HG03432 (cell line): Measurements from ENCODE around the gene EIF5AL1.
"Not testable (repeated sequence)": the region's sequence is repeated elsewhere in the genome, so short reads cannot be mapped to it uniquely, and the experiment has no call there.

Experiments
- ATAC-seq: cut with Tn5 transposase; IDR thresholded peaks from one replicate; pipeline ENCODE4 v1.9.1; 2021; ENCODE audit warnings: mild to moderate bottlenecking, moderate library complexity; ENCODE audit not compliant: unreplicated experiment

EIF5AL1 gene

DNA sequence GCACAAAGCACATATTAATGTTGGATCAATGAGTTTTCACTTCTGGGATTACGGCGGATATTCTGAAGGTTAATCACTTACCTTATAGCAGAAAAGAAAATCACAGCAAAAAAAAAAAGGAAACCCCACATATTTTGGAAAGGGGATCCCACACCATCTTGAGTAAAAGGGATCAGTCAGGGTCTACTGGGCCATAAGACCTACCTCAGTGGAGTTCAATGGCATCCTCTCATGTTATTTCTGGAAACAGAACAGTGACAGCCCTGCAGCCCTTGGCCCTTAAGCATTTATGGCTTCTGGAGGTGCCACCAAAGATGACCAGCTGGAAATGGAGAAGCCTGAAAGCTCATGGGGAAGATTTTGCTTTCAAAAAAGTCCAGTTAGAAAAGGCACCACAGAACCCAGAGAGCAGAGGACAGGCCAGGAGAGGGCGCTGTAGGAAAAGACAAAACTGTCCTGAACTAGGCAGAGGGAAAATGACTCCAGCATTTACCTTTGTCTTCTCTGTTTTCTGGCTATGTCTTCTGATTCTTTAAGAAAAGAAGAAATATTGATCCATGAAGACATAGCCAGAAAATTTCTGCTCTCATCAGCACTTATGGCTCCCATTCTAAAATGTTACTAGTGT, 2.9 kb upstream of the EIF5AL1 start:
- ATAC-seq: peak; percentile 52

DNA sequence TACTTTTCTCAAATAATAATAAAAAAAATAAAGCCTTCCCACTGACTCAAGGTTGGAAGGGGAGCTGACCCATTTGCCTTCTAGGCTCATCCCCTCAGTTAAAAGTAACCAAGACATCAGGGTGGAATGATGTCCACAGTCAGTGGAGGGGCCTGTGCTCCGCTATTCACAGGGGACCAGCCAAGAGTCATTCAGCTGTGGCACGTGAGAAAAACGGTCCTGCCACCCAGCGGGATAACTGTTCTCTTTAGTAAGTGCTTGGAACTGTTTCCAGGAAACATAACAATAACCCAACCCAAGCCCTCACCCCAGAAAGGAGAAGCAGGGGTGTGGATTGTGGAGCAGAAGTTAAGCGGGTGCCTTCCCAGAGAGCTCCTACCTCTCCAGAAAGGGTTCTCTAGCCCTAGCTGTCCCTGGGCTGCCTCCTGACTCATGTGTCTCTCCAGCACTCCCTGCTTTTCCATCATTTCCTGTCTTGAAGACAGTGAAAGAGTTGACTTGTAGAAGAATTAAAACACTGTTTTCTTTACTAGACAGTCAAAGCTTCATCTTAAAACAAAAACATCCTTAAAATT, 2.3 kb upstream of the EIF5AL1 start:
- ATAC-seq: not testable (repeated sequence)

- not testable (repeated sequence) for ATAC-seq
Observed at GRCh38 chr10:79516532-79517205, 4.3 kb downstream of the EIF5AL1 start.

DNA sequence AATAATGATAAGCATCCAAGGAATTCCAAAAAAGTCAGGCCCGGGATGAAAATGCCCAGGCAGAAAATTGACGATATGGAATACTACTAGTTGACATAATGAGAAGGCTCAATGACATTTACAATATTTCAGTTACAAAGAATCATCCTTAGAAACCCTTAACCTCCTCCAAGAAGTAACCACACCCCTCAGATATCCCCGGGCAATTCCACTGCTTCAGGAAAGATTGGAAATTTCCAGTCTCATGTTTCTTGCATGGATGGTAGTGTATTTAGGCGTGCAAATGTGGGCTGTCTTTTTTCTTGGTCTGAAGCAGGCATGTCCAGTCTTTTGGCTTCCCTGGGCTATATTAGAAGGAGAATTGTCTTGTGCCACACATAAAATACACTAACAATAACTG, 5.2 kb downstream of the EIF5AL1 start:
- ATAC-seq: not testable (repeated sequence)

DNA sequence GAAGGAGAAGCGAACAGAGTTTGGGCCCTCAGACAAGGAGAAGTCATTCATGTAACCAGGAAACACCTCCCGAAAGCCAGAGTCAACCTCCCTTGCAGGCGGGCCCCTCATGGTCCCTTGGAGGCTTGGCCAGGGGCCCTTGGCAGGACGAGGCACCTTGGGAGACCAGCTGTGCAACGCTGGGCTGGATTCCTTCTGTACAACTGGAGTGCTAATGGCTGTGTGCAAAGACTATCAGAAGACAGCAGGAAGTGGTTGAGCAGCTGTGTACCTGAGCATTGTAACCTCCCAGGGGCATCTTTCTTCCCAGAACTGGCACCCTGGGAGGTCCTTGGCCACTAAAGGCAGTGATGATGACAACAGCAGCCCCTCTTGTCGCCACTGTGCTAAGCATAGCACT, 9.4 kb downstream of the EIF5AL1 start:
- ATAC-seq: not testable (repeated sequence)

- ATAC-seq: not testable (repeated sequence)
Observed at GRCh38 chr10:79522464-79522863, 10.1 kb downstream of the EIF5AL1 start.

DNA sequence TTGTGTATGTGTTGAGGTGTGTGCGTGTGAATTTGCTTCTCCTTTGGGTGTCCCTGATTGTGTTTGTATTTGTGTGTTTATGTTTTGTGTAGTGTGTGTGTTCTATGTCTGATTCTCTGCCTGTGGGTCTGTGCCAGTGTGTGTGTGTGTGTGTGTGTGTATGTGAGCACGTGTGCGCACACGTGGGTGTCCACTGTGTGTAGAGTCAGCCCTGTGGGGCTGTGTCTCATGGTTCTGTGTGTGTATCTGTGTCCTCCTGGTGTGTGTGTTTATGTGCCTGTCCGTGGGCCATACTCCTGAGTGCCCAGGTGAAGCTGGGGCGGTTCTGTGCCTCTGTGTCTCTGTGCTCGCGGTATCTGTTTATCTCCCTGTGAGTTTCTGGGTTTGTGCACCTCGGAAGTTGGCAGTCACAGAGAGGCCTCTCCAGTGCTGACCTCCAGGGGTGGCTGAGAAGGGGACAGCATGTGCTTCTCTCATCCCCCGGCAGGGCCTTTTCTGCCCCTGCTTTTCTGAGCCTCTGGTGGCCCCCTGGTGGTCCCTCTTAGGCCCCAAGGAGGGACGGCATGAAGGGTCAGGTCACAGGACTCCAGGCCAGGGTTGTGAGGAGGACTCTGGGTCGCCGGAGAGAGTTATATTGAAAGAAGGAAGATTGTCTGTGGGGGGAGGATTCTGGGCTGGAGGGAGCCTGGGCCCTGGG, 11.0 kb downstream of the EIF5AL1 start:
- not testable (repeated sequence) for ATAC-seq

- peak; percentile 91 for ATAC-seq
Observed at GRCh38 chr10:79525049-79525710, 12.8 kb downstream of the EIF5AL1 start.

DNA sequence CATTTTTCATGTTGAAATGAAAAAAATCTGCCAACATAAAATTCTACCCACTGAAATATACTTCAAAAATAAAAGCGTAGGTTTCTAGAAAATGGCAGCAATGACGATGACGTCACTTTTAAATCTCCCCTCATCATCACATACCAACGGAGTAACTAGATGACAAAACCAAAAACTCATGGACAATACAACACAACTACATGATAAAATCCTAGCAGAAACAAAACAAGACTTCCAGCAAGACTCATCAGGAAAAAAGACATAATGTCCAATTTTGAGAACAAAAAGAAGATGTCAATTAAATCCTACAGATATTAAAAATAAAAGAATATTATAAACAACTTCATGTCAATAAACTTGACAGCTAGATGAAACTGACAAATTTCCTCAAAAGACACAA, 15.9 kb downstream of the EIF5AL1 start:
- ATAC-seq: not testable (repeated sequence)

DNA sequence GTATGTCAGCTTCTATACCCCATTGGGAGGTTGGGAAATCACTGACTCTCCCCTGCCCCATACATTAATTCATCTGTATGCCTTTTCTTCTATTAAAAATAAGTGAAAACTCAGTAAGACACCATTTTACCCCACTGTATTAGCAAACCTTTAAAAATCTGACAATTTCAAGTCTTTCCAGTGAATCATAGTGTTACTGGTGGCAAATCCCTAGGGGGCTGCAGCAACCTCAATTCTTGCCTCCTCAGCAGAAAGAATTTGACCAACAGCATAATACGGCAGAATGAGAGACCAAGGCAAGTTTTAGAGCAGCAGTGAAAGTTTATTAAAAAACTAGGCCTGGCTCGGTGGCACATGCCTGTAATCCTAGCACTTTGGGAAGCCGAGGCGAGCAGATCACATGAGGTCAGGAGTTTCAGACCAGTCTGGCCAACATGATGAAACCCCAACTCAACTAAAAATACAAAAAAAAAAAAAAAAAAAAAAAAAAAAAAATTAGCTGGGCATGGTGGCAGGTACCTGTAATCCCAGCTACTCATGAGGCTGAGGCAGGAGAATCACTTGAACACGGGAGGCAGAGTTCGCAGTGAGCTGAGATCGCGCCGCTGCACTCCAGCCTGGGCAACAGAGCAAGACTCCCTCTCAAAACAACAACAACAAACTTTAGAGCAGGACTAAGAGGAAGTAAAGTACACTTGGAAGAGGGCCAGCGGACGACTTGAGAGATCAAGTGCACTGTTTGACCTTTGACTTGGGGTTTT, 21.0 kb downstream of the EIF5AL1 start:
- peak; percentile 42 for ATAC-seq

GRCh38 chr10:79533903-79534175, 21.5 kb downstream of the EIF5AL1 start:
- ATAC-seq: not testable (repeated sequence)

DNA sequence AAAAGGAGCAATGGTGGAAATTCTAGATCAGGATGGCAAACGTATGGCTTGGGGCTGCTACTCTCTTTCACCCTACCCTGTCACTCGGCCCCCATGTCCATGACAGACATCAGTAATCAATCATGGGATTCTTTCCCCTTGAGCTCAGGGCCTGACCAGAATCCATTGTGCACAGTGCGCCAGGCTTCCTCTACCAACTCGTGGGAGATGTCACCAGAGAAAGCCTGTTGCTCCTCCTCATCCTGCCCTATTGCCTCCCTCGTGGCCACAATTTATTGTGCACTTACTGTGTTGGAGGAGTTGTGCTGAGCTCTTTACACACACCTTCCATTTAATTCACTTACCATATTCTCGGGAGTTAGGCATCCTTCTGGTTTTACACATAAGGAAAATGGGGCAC, 26.0 kb downstream of the EIF5AL1 start:
- ATAC-seq: not testable (repeated sequence)

DNA sequence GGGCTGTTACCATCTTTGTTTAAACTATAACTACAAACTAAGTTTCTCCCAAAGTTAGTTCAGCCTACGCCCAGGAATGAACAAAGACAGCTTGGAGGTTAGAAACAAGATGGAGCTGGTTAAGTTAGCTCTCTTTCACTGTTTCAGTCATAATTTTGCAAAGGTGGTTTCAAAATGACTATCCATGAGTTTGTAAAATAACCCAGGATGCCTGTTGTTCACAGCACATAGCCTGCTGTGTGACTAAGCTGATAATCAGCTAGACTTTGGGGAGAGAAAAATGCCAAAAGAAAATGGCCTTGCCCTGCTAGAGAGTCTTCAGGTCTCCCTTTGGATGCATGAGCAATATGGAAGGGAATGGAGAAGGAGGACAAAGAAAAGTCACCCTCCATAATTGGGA, 28.6 kb downstream of the EIF5AL1 start:
- ATAC-seq: peak; percentile 95

GRCh38 chr10:79542626-79543025, 30.3 kb downstream of the EIF5AL1 start:
- ATAC-seq: no peak

GRCh38 chr10:79544408-79544807, 32.1 kb downstream of the EIF5AL1 start:
- ATAC-seq: not testable (repeated sequence)

DNA sequence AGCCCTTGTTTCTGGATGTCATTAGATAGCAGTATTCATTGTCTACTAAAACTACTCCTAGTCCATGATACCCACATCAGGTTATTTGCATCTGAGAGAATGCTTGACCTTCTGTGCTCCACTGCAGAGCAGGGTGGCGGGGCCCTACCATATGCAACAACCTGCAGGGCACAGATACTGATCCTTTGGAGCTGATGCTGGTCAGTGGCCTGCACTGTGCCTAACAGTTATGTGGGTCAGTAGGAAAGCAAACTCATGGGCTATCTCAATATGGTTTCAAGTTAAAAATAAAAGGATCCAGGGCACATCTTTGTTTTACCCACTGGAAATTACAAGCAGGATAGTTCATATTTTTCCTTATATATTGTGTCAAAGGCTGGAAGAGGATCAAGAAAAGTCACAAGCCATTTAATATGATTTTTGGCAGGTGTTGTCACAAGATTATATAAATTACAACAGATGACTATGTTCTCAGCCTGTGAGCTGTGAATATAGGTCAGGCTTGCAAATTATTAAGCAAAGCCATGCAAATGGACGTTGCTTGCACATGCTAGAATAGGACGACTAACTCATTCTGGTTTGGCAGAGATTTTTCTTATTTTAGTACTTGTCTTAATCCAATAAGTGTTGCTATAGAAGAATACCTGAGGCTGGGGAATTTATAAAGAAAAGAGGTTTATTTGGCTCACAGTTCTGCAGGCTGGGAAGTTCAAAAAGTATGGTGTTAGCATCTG, 32.8 kb downstream of the EIF5AL1 start:
- ATAC-seq: not testable (repeated sequence)

DNA sequence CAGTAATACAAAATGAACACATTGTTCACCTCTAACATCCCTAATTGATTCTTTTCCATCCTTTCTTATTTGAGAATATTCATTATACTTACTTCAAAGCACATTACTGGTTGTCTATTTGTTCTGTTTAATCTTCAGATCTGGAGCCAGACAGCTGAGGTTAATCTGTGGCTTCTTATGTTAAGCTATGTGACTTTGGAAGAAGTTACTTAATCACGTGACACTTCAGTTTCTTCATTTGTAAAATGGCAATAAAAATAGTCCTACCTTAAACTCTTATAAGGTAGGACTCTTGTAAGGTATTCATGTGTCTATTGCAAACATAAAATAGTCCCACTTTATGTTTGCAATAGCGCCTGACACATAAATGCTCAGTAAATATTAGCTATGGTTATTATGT, 34.8 kb downstream of the EIF5AL1 start:
- not testable (repeated sequence) for ATAC-seq

DNA sequence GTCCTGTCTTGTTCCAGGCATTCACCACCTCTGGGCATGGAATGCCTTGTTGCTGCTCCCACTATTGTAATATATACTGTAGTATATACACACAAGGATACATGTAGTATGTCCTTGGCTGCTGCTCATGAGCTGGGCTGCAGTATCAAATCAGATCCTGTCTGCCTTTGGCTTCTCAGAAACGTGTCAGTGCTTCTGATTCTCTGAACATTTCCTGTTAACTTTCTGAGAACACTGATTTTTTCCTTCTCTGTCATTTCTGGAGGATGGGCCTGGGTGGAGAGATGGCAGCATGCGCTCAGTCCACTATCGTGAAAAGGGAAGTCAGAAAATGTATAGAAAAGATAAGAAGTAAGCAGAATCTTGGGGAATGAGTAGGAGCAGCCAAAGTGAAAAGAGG, 35.6 kb downstream of the EIF5AL1 start:
- no peak for ATAC-seq

- no peak for ATAC-seq
Observed at GRCh38 chr10:79552143-79552542, 39.8 kb downstream of the EIF5AL1 start.
